GM23338 (cell line): Measurements from ENCODE around the gene NTM.

Source experiments
- EZH2 ChIP-seq: fragments of 200-600 bp; sonication (generic); IDR thresholded peaks from one replicate; pipeline ENCODE4 v1.8.0; 2017; ENCODE audit warnings: antibody characterized with exemption, mild to moderate bottlenecking, low read depth; ENCODE audit not compliant: unreplicated experiment
- TF ChIP-seq, protein P1 (sequence below), 2 experiments: fragments of 200-600 bp in 1 of 2; sonication (generic) in 1 of 2; conservative IDR thresholded peaks; 2 replicates each; pipeline versions ENCODE4 v1.5.1 to v1.6.1; 2016 to 2017; ENCODE audit warnings: antibody characterized with exemption in 2 of 2, low read depth in 2 of 2, mild to moderate bottlenecking in 2 of 2, moderate library complexity in 1 of 2

- TF ChIP-seq, protein P1, sequence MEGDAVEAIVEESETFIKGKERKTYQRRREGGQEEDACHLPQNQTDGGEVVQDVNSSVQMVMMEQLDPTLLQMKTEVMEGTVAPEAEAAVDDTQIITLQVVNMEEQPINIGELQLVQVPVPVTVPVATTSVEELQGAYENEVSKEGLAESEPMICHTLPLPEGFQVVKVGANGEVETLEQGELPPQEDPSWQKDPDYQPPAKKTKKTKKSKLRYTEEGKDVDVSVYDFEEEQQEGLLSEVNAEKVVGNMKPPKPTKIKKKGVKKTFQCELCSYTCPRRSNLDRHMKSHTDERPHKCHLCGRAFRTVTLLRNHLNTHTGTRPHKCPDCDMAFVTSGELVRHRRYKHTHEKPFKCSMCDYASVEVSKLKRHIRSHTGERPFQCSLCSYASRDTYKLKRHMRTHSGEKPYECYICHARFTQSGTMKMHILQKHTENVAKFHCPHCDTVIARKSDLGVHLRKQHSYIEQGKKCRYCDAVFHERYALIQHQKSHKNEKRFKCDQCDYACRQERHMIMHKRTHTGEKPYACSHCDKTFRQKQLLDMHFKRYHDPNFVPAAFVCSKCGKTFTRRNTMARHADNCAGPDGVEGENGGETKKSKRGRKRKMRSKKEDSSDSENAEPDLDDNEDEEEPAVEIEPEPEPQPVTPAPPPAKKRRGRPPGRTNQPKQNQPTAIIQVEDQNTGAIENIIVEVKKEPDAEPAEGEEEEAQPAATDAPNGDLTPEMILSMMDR (conservative IDR thresholded peaks at IDR 0.05; ENCODE audit: low read depth in 2 of 2), result peak; percentile 87 to 88
- TF ChIP-seq EZH2, result no peak
Measured at GRCh38 chr11:131408025-131408640, 37.7 kb downstream of the NTM start.
